H1 (cell line): Measurements from ENCODE around the gene EFCAB6. TPM values are rescaled to one million over a fixed set of nuclear protein-coding genes. Genes with fewer than 3 reads are reported as not detected.

Experiments
- BCL11A ChIP-seq, 2 experiments: IDR thresholded peaks; one replicate each; pipeline ENCODE4 v1.6.1; 2011; ENCODE audit warnings: low read depth in 2 of 2, low read length in 2 of 2, mild to moderate bottlenecking in 2 of 2
- CBX5 ChIP-seq: fragments of 300-800, 300-1000 bp; sonication (generic); IDR thresholded peaks from 2 replicates; pipeline ENCODE4 v1.7.1; 2016; ENCODE audit warnings: antibody characterized with exemption, low read length, low read depth
- CBX8 ChIP-seq: fragments of 300-800, 300-1000 bp; sonication (generic); IDR thresholded peaks from 2 replicates; pipeline ENCODE4 v1.7.1; 2016; ENCODE audit warnings: low read depth, low read length, borderline replicate concordance
- RFX5 ChIP-seq: IDR thresholded peaks from 2 replicates; pipeline ENCODE4 v1.6.1; 2011; ENCODE audit warnings: low read depth, low read length, improper control_type of control experiment, borderline replicate concordance
- SP1 ChIP-seq: IDR thresholded peaks from 2 replicates; pipeline ENCODE4 v1.6.1; 2011; ENCODE audit warnings: low read depth, low read length
- ZNF274 ChIP-seq: IDR thresholded peaks from 2 replicates; pipeline ENCODE4 v1.7.0; 2012; ENCODE audit warnings: low read length, borderline replicate concordance; ENCODE audit errors: extremely low read depth
- polyA plus RNA-seq, 7 experiments: library from polyadenylated mRNA; depleted of rRNA in 3 of 7; stranded (reverse) in 5 of 7; unstranded in 2 of 7; fragments of >200 nt in 5 of 7; fragments of 200-250 nt in 2 of 7; gene quantifications; 1 replicate in 5 of 7; 2 replicates in 1 of 7; 4 replicates in 1 of 7; pipeline versions ENCODE4 v1.2.1 to v1.2.3, GENCODE V29; 2011 to 2013; ENCODE audit warnings: missing spikeins in 2 of 7, mixed read lengths in 2 of 7
- total RNA-seq: library from RNA; stranded (reverse); fragmentation: NEBNext Ultra II Directional; extraction: Animal tissue kit (Norgen Biotek cat#: 25700); gene quantifications from 2 replicates; pipeline ENCODE4 v1.2.1, GENCODE V29; 2021
- TF ChIP-seq, protein P1 (sequence below): IDR thresholded peaks from 2 replicates; pipeline ENCODE4 v1.6.1; 2012; ENCODE audit warnings: inconsistent platforms

EFCAB6 gene
- total and polyA plus RNA-seq, 2 of the 8 experiments (the other 6 are each of a cell fraction or from before 2014, with no cell fraction given), result 0.32 to 1.7 TPM

DNA sequence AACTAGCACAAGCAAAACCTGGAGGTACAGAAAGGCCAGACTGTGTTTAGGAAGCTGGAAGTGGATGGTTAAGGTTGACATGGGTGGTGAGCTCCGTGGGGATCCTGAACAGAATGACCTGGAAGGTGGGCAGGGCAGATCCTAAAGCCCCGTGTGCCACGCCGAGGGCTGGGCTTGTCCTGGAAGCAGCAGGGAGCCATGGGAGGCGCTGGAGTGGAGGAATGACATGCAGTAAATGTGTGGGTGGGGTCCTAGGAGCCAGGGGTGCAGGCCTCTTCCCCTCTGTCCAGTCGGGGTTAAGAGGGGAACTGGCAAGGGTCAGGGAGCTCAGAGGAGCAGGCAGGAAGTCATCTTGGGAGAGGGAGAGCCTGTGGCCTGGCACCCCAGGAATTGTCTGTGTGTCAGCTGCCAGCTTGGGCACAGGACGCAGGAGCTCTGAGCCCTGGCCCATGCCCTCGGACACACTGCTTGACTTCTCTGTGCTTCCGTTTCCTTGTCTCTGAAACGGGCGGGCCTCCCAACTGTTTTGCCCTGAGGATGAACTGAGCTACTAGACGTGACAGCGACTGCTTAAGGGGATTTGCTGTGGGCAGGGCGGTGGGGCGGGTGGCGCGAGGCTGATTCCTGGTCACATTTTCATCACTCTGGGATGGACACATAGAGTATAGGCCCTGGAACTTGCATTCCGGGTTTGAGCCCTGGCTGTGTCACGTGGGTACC lies 324.6 kb downstream of the EFCAB6 start (continued):
- TF ChIP-seq, protein P1, sequence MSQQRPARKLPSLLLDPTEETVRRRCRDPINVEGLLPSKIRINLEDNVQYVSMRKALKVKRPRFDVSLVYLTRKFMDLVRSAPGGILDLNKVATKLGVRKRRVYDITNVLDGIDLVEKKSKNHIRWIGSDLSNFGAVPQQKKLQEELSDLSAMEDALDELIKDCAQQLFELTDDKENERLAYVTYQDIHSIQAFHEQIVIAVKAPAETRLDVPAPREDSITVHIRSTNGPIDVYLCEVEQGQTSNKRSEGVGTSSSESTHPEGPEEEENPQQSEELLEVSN, result no peak
- TF ChIP-seq SP1 (no peak), CBX8 (no peak), BCL11A (IDR thresholded peaks at IDR 0.05; ENCODE audit: low read depth in 2 of 2, low read length in 2 of 2) (no peak), ZNF274 (no peak), RFX5 (no peak), CBX5 (no peak)
- TF ChIP-seq, all 59 proteins: peak for 0
